Activated T-helper 1 cell treated with Interleukin-2 at 50 U/mL for 16 hours (primary cell): Measurements from ENCODE around the gene IFIT5.
"Not testable (repeated sequence)": the region's sequence is repeated elsewhere in the genome, so short reads cannot be mapped to it uniquely, and the experiment has no call there.

Experiments used
- DNase-seq: peaks from one replicate; pipeline ENCODE4 v3.0.0-alpha.2; 2020; ENCODE audit warnings: low read depth

Gene IFIT5

DNA sequence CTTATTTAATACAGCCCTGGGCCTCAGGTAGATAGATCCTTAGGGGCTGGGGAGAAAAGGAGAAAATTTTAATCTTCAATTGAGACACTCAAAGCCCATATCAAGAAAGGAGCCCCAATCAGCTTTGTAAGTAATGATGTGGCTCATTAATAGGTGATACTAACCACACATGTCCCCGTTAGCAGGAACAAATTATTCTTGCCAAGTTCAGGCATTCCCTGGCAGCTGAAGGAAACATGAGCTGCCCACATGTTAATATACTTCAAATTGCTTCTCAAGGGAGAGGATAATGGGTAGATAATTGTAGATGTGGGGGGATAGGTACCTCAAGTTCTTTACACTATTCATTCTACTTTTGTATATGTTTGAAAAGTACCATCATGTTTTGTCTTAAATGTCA, 14.5 kb downstream of the IFIT5 start:
- DNase-seq, result no peak

DNA sequence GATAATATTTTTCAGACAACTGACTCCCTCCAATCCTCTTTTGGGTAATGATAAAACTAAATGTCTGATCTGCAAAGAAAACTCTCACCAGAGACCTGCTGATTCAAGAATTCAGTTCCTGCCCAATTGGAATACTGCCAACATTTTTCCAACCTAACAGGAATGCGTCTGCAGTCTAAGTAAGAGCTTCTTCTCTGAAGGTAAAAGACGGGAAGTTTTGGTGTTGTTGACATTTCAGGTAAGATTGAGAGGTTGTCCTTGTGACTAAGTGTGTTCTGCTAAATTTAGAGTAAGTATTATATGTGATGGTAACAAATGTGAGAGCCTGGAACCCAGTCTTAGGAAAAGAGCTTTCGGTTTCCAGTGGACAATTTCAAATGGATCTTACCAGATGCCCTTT, 17.6 kb downstream of the IFIT5 start:
- DNase-seq, result no peak

DNA sequence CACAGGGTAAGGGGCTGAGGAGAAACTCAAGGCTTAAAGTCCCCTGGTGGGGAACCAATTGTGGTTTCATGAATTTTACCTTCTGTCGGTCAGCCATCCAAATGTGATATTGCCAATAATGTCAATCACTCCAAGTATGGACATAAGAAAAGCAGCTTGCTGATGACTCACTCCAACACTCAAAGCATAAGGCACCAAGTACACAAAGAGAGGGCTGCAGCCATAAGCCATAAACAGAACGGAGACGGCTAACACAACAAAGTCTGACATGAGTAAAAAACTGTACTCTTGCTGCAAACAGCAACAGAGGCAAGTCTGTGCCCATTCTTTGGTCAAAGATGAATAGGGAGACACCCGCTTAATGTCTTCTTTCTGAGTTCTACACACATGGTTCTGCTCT, 24.2 kb downstream of the IFIT5 start:
- no peak for DNase-seq

DNA sequence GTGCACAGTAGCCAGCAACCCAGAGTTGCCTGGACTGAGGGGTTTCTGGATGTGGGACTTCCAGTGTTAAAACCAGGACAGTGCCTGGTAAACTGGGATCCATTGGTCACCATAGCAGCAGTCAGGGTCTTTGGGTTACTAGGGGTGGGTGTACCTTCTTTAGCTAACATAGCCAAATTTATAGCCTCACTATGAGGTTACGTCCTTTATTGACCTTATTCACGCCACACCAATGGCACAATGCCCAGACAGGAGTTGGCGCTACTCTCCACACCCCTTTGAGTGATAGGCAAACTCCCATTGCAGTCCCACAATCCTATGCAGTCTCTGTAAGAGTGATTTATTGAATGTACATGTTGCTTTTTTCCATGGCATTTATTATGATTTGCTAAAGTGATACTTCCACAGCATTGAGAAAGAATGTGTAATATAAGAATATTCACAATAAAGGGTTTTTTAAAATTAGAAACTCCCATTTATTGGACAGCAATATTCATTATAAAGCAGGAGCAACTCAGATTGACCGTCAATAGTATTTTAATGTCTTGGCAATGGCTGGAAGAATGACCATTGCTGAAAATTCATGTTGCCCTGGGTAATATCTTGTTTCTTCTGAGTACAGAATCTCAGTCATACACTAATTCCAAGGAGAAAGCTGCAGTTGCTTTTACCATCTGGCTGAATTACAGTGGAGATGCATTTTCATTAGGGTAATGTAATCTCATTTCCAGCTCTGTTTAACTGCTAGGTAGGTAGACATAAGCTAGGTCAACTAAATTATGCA, 26.1 kb downstream of the IFIT5 start:
- no peak for DNase-seq

DNA sequence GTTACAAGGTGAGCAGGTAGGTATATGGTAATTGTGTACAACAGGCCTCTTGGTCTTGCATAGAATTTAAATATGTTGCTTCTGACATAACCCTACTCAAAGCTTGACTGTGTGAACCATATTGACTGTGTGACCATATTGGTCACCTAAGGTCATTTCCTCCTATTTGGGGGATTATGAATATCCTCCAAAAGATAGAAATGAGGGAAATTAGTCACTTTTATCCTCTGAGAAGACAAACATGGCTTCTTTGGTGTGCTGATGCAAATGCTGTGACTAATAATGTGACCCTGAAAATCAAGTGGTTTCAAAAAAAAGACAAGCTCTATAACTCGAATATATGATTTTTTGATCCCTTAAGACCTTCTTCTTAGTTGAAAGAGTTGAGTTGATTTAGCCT, 27.9 kb downstream of the IFIT5 start:
- no peak for DNase-seq

DNA sequence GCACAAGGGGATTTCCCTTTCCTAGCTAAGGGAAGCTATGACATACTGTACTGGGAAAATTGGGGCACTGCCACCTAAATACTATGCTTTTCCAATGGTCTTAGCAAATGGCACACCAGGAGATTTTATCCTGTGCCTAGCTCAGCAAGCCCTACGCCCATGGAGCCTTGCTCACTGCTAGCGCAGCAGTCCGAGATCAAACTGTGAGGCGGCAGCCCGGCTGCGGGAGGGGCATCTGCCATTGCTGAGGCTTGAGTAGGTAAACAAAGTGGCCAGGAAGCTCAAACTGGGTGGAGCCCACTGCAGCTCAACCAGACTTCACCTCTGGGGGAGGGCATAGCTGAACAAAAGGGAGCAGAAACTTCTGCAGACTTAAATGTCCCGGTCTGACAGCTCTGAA, 30.5 kb downstream of the IFIT5 start:
- not testable (repeated sequence) for DNase-seq

DNA sequence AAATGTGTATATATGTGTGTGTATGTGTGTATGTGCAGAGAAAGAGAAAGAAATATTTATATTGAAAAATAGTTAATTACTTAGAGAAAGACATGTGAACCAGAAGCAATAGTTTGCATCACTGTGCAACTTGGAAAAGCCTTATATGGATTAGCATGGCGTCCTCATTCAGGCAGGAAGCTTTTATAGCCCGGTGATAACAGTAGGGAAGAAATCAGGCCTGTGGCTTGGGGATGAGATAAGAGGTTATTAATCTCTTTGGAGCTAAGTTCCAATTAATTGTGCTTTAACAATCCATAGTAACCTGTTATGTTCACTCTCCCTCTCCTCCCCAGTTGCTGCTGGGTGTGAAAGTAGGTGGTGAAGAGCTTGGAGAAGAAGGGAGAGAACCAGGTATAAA, 36.5 kb downstream of the IFIT5 start:
- DNase-seq, result no peak

DNA sequence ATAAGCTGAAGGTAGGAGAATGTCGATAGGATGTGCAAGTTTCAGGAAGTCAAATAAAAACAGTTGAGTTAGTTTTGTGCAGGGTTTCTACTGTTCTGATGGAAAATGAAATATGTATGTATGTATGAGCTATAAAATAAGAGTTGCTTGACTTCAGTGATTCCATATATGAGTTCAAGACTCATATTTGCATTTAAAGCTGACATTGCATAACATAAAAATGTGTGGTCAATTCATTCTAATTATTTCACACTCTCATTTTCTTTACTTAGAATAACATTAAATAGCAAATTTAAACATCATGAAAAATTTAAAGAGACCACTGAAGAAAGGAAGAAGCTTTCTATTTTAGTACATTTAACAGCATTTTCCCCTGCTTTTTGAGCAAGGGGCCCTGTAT, 37.8 kb downstream of the IFIT5 start:
- no peak for DNase-seq

DNA sequence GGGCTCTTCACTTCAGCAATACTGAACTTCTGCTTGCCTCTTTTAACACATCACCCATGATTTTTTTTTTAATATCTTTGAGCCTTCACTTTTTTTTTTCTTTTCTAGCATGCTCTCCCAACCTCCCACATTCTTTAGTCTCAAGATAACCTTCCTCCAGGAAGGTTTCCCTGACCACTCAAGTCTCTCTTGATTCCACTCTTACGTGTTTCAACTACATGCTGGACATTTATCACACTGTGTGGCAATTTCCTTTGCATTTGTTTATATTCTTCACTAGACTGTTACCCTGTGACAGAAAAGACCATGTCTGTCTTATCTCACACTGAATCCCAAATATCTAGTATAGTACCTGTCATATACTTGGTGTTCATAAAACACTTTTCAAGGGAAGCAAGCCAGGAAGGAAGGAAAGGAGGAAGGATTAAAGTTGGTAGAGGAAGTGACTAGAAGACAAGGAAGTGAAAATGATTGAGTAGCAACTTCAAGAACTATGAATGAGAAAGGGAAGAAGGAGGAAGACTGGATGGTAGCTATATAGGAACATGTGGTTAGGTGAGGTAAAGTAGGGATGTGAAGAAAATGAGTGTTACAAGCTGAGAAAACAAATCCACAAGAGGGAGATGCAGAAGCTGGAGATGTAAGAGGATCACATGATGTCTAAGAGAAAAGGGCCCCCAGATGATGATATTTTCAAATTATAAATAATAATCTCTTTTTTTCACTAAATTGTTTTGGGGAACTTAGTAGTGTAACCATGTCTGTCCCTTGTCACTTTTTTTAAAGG, 40.4 kb downstream of the IFIT5 start:
- no peak for DNase-seq

DNA sequence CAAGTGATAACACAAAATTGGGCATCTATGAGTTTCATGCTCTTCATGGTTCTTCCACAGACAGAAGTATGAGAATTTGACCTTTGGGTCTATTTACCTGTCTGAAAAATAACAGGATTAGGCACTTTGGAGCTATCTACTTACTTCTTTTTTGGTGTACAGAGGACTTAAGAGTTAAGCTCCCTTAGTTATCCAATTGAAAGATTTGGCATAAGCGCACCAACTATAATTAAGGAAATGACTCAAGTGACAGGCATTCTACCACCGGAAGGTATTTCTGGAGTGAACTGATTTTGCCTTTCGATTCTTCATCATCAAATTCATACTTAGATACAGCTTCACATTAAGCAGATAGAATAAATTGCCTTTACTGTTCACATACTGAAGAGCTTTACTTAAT, 43.9 kb downstream of the IFIT5 start:
- DNase-seq, result no peak

DNA sequence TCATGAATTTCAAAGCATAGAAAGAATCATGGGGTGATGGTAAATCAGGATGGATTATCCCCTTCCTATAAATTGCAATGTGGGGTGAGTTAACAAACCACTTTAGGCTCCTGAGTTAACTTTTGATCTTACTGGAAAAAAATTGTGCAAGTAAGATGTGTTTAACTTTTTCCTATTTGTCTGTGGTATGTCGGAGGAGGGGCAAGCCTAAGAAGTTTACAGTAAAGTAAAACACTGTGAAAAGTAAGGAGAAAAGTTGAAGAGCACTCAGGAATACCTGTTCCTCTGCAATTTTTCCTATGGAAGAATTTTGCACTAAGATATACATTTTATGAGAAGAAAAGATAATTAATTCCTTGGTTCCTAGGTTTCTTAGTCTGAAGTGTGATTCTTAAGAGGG, 44.4 kb downstream of the IFIT5 start:
- no peak for DNase-seq

DNA sequence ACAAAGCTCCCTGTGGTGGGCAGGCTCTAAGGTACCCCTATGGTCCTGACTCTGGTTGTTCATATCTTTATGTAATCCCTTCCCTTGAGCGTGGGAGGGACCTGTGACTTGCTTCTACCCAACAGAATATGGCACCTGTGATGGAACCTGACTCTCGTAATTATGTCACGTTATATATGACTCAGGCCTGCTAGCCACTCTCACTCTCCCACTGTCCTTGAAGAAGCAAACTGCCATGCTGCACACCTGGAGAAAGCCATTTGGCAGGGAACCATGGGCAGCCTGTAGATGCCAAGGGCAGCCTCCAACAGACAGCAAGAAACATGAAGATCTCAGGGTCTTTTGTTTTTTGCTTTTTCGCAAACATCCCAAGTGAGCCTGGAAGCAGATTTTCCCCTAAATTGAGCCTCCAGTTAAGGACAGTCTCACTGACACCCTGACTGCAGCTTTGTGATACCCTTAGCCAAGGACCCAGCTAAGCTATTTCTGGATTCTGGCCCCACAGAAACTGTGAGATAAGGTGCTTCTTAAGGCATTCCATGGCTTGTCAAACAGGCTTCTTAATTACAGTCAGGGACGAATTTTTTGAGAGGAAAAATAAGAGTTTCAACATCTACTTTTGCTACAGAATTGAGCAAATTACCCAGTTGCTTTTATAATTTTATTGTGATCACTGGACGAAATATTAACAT, 49.6 kb downstream of the IFIT5 start:
- no peak for DNase-seq

DNA sequence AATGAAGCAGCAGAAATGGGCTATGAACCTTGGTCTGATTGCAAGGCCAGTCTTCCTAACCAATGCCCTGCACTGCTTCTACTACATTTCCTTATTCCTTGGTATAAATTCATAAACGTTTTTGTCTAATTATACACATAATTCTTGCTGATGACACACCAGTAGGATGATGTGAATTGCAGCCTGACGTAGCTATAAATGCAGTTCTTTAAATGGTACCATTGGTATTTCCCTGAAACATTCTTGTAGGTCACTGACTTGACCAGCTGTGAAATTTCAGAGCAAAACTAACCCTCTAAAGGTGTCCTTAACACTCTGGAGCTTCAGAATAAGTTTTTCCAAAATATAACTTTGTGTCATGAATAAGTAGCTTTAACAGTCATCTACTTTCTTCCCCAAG, 50.8 kb downstream of the IFIT5 start:
- no peak for DNase-seq

DNA sequence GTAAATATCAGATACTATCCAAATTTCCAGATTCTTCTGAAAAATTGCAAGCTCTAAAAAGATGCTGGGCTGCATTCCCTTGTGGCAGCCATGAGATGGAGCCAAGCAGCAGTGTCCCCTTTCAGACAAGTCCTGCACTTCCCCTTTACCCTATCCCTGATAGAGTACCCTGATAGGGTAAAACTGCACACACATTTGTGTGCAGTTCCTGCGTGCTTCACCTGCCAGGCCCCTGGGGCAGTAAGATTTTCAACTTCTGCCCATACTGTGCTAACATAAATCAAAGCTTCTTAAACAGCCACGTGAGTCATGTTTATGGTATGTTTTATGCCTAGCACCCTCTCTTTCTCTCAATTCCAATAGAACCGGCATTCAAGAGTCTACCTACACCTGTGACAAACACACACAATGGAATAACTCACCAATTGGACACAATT, 52.2 kb downstream of the IFIT5 start:
- DNase-seq, result no peak

DNA sequence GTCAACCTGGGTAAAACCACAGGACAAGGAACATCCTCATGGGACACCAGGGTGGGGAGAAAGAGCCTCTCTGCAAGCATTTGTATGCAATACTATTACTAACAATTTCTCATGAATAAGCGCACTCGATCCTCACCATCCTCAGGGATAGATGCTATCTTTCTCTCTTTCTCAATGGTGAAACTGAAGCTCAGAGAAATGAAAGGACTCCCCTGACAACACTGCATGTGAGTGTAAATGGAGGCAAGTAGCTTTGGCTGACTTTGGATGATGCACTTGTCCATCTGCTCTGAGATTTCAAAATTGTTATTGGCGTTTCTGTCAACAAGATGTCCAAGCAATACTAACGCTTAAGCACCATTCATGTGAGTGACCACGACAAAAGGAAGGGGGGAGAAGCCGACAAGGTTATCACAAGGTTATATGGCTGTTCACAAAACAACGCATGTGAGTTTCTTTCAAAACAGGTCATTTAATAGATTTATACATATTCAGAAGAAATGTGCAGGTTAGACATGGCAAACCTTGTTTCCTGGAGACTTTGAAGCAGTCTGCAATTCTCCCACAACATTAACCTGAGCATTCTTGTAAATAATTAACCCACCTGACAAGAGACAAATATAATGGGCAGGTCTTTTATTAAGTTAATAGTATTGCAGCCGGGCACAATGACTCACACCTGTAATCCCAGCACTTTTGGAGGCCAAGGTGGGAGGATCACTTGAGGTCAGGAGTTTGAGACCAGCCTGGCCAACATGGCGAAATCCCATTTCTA, 54.0 kb downstream of the IFIT5 start:
- no peak for DNase-seq

DNA sequence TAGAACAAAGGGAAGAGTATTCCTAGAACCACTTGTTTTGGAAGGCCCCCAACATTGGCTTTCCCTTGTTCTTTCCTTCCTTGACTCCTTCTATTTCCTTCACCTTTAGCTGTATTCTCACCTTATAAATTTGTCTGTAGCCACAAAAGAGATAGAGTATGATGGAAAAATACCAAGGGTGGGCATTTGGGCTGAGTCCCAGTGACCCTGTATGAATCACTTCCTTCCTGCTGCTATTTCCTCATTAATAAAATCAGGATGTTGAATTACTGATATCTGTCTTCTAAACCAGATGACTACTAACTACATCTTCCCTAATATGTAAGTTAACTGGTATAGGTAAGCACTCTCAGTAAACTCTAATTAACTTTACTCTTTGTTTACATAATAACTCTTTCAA, 55.1 kb downstream of the IFIT5 start:
- DNase-seq, result no peak
